GM12878 (cell line): Measurements from ENCODE around the gene MEGF6. TPM values are rescaled to one million over a fixed set of nuclear protein-coding genes. Genes with fewer than 3 reads are reported as not detected.

Experiments used
- ATAC-seq: fragments of 200-7000 bp; cut with Tn5 transposase; 3 replicates; pipeline ENCODE4 v1.9.1; 2020; ENCODE audit warnings: mild to moderate bottlenecking, moderate library complexity
- BruUV-seq: library from RNA; stranded (reverse); fragments of 400-500 nt; replicated peaks from 2 replicates; lab custom pipeline; 2021; lab: Mats Ljungman, UMichigan
- CTCF ChIA-PET: fragments of 300-600 bp; sonication (Branson Sonifier 250); formaldehyde crosslinking; extraction: SDS; loops from one replicate; lab custom pipeline; 2021; ENCODE audit warnings: inconsistent platforms; lab: Yijun Ruan, JAX
- POLR2A ChIA-PET: fragments of 350-600 bp; formaldehyde crosslinking; extraction: SDS; loops from one replicate; lab custom pipeline; 2021; ENCODE audit warnings: inconsistent platforms; lab: Charles Lee
- RAD21 ChIA-PET: fragments of 300-600 bp; sonication (Branson Sonifier 250); formaldehyde crosslinking; loops from one replicate; lab custom pipeline; 2023; ENCODE audit warnings: antibody characterized with exemption; ENCODE audit not compliant: unreplicated experiment; lab: Charles Lee
- SMC1A ChIA-PET: fragments of 300-600 bp; sonication (Branson Sonifier 250); formaldehyde crosslinking; loops from one replicate; lab custom pipeline; 2023; ENCODE audit not compliant: unreplicated experiment, uncharacterized antibody; lab: Charles Lee
- DNase-seq: peaks from one replicate; pipeline ENCODE4 v3.0.0-alpha.2; 2011; ENCODE audit warnings: low read depth, low spot score
- FAIRE-seq: peaks from 3 replicates; lab custom pipeline; 2011; peaks lifted over from hg19 to GRCh38; lab: Jason Lieb, UNC
- H2AFZ ChIP-seq: 2 replicates; pipeline ENCODE4 v1.6.0; 2011; ENCODE audit warnings: low read depth, low read length, control low read depth; ENCODE audit not compliant: control insufficient read depth
- H3K27ac ChIP-seq: 2 replicates; pipeline ENCODE4 v1.5.1; 2011; ENCODE audit warnings: control low read depth; ENCODE audit not compliant: control insufficient read depth, insufficient read depth
- H3K27me3 ChIP-seq, 2 experiments: replicated peaks in 1 of 2; 2 replicates each; pipeline versions ENCODE4 v1.6.0 to v1.6.1; 2011; ENCODE audit warnings: low read length in 1 of 2; ENCODE audit not compliant: control insufficient read depth in 2 of 2, insufficient read depth in 2 of 2
- H3K36me3 ChIP-seq, 2 experiments: 2 replicates each; pipeline ENCODE4 v1.5.1; 2011; ENCODE audit warnings: low read length in 1 of 2; ENCODE audit not compliant: control insufficient read depth in 2 of 2, insufficient read depth in 2 of 2
- H3K4me1 ChIP-seq: 2 replicates; pipeline ENCODE4 v1.6.1; 2011; ENCODE audit warnings: mild to moderate bottlenecking, low read length, moderate library complexity, mixed read lengths; ENCODE audit not compliant: control insufficient read depth, insufficient read depth
- H3K4me2 ChIP-seq: 2 replicates; pipeline ENCODE4 v1.6.0; 2011; ENCODE audit warnings: control low read depth; ENCODE audit not compliant: control insufficient read depth, insufficient read depth
- H3K4me3 ChIP-seq: fragments of 200-600 bp; sonication (generic); 2 replicates; pipeline ENCODE4 v1.5.1; 2016
- H3K79me2 ChIP-seq: 2 replicates; pipeline ENCODE4 v1.6.0; 2011; ENCODE audit warnings: low read length; ENCODE audit not compliant: control insufficient read depth, insufficient read depth
- H3K9ac ChIP-seq: 2 replicates; pipeline ENCODE4 v1.8.0; 2011; ENCODE audit warnings: low read length, control low read depth, mixed read lengths; ENCODE audit not compliant: control insufficient read depth, insufficient read depth
- H3K9me3 ChIP-seq: replicated peaks from 3 replicates; pipeline ENCODE4 v1.5.1; 2011; ENCODE audit warnings: mild to moderate bottlenecking, low read length; ENCODE audit not compliant: control insufficient read depth, insufficient read depth
- H4K20me1 ChIP-seq: 2 replicates; pipeline ENCODE4 v1.6.0; 2011; ENCODE audit not compliant: control insufficient read depth, insufficient read depth
- E2F4 ChIP-seq: IDR thresholded peaks from 2 replicates; pipeline ENCODE4 v1.6.1; 2012; ENCODE audit warnings: low read depth, low read length, improper control_type of control experiment
- FOS ChIP-seq: IDR thresholded peaks from 3 replicates; pipeline ENCODE4 v1.6.1; 2011; ENCODE audit warnings: borderline replicate concordance; ENCODE audit not compliant: insufficient read length; ENCODE audit errors: extremely low read depth
- GATAD2B ChIP-seq: fragments of 450-650 bp; conservative IDR thresholded peaks from 2 replicates; pipeline ENCODE4 v1.6.1; 2017; ENCODE audit warnings: low read depth, mild to moderate bottlenecking, moderate library complexity
- KAT2A ChIP-seq: conservative IDR thresholded peaks from 2 replicates; pipeline ENCODE4 v1.6.1; 2011; ENCODE audit warnings: low read depth, low read length; ENCODE audit not compliant: control insufficient read depth
- KDM1A ChIP-seq: fragments of 200-600 bp; sonication (generic); IDR thresholded peaks from 2 replicates; pipeline ENCODE4 v1.6.1; 2016; ENCODE audit warnings: borderline replicate concordance
- MAX ChIP-seq: IDR thresholded peaks from 2 replicates; pipeline ENCODE4 v1.6.1; 2012; ENCODE audit warnings: low read depth, low read length, improper control_type of control experiment
- NRF1 ChIP-seq: conservative IDR thresholded peaks from 2 replicates; pipeline ENCODE4 v1.6.1; 2011; ENCODE audit warnings: mild to moderate bottlenecking, low read depth, low read length, improper control_type of control experiment
- RUNX3 ChIP-seq: IDR thresholded peaks from 2 replicates; pipeline ENCODE4 v1.6.1; 2012; ENCODE audit warnings: low read length, inconsistent platforms
- STAT1 ChIP-seq: fragments of 450-650 bp; conservative IDR thresholded peaks from 2 replicates; pipeline ENCODE4 v1.6.1; 2014; ENCODE audit warnings: antibody characterized with exemption, mild to moderate bottlenecking
- TBL1XR1 ChIP-seq: IDR thresholded peaks from 2 replicates; pipeline ENCODE4 v1.6.1; 2012; ENCODE audit warnings: low read depth, low read length, improper control_type of control experiment
- WRNIP1 ChIP-seq: IDR thresholded peaks from 2 replicates; pipeline ENCODE4 v1.6.1; 2011; ENCODE audit warnings: low read depth, low read length, improper control_type of control experiment, borderline replicate concordance
- YBX1 ChIP-seq: fragments of 450-650 bp; IDR thresholded peaks from 2 replicates; pipeline ENCODE4 v1.6.1; 2016; ENCODE audit warnings: antibody characterized with exemption
- ZNF274 ChIP-seq: IDR thresholded peaks from one replicate; pipeline ENCODE4 v1.8.0; 2011; ENCODE audit not compliant: insufficient read length, insufficient read depth
- ZNF384 ChIP-seq: IDR thresholded peaks from 2 replicates; pipeline ENCODE4 v1.6.1; 2012; ENCODE audit warnings: low read depth, mild to moderate bottlenecking, low read length, improper control_type of control experiment, borderline replicate concordance
- ZNF687 ChIP-seq: fragments of 450-650 bp; IDR thresholded peaks from 2 replicates; pipeline ENCODE4 v1.6.1; 2017; ENCODE audit warnings: mild to moderate bottlenecking, moderate library complexity
- WGBS: methylation state at CpG from one replicate; pipeline ENCODE4 v1.1.6; 2016; ENCODE audit warnings: low lambda C conversion rate; ENCODE audit not compliant: insufficient replicate concordance, insufficient coverage; ENCODE audit errors: missing lambda C conversion rate; 5-methylcytosine and 5-hydroxymethylcytosine counted together
- in situ Hi-C: fragments of 300-500 bp; cut with MboI; formaldehyde crosslinking; loops from 9 replicates; pipeline ENCODE4 v1.14.3; 2018; ENCODE audit warnings: mixed read lengths
- intact Hi-C: fragments of 100-400 bp; cut with micrococcal nuclease; formaldehyde crosslinking; loops from one replicate; pipeline ENCODE4 v1.14.2; 2022; ENCODE audit not compliant: unreplicated experiment
- polyA plus RNA-seq, 11 experiments: library from polyadenylated mRNA; depleted of rRNA in 4 of 11; unstranded in 6 of 11; stranded (reverse) in 5 of 11; fragments of >200 nt; fragmentation: Nextera tagmentation in 4 of 11; fragmentation: Illumina TruSeq in 1 of 11; extraction: Ambion mirVana in 4 of 11; extraction: Trizol in 1 of 11; gene quantifications; 1 replicate in 1 of 11; 2 replicates in 10 of 11; pipeline versions ENCODE4 v1.2.1 to v1.2.3, GENCODE V29; 2011 to 2016; ENCODE audit warnings: inconsistent platforms in 2 of 11, missing spikeins in 2 of 11, low read depth in 1 of 11
- total RNA-seq, 4 experiments: library from RNA; depleted of rRNA in 3 of 4; stranded (reverse); fragments of >200 nt in 3 of 4; fragmentation: Illumina TruSeq in 1 of 4; extraction: Trizol in 1 of 4; gene quantifications; 2 replicates each; pipeline versions ENCODE4 v1.2.1 to v1.2.3, GENCODE V29; 2013 to 2021
- TF ChIP-seq, protein P1 (sequence below): fragments of 450-650 bp; IDR thresholded peaks from 2 replicates; pipeline ENCODE4 v1.6.1; 2016; ENCODE audit warnings: mild to moderate bottlenecking, moderate library complexity, borderline replicate concordance

The MEGF6 gene
- total and polyA plus RNA-seq, 10 of the 15 experiments (the other 5 are each of a cell fraction or from before 2014, with no cell fraction given) = 0.03 to 0.41 TPM; not detected in 8

DNA sequence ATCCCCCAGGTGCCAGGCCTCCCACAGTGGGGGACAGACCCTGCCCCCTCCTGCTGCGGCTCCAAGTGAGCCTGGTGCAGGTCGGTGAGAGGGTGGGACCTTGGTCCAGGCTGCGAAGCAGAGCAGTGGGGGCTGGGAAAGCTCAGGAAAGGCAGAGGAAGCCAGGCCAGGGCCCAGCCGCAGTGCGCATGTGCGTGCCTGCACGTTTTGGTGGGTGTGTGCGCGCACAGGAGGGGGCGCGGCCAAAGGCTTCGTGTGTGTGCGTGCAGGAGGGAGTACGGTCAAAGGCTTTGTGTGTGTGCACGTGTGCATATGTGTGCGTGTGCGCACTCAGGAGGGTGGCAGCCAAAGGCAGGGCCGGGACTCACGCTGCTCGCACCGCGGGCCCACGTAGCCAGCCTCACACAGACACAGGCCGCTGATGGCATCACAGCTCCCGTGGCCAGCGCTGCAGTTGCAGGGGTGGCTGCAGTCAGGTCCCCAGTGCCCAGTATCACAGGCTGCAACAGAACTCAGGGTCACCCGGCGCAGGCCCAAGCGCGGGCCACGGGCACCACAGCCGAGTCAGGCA is 111.0 kb downstream of the MEGF6 start:
- DNase-seq = no peak
- H3K79me2 ChIP-seq = no peaks in the 10 kb centered on the region
- H3K4me1 ChIP-seq = no peaks in the 10 kb centered on the region
- no peak overlapping the region for H3K9ac ChIP-seq
- no peak overlapping the region for H2AFZ ChIP-seq
- no peaks in the 10 kb centered on the region for H3K36me3 ChIP-seq
- 68% methylated on average over 32 of the region's 32 CpGs for WGBS
- intact Hi-C loops (no loop called here), in situ Hi-C loops (no loop called here)
- POLR2A ChIA-PET = no interaction called here
- ATAC-seq = no peak
- SMC1A ChIA-PET = no interaction called here
- no peaks in the 10 kb centered on the region for H3K27me3 ChIP-seq
- no peak overlapping the region for H3K27ac ChIP-seq
- no TSS peak for BruUV-seq
- H3K4me3 ChIP-seq = no peak overlapping the region
- H4K20me1 ChIP-seq = no peaks in the 10 kb centered on the region
- CTCF ChIA-PET = no interaction called here
- RAD21 ChIA-PET = no interaction called here
- no peak for FAIRE-seq
- H3K4me2 ChIP-seq = no peak overlapping the region
- H3K9me3 ChIP-seq = no peaks in the 10 kb centered on the region
- TF ChIP-seq YBX1 (no peak), E2F4 (no peak), KDM1A (no peak), NRF1 (no peak), ZNF384 (no peak), KAT2A (no peak), MAX (no peak), ZNF687 (no peak), WRNIP1 (no peak), TBL1XR1 (no peak), FOS (no peak), ZNF274 (no peak), RUNX3 (no peak), STAT1 (no peak), GATAD2B (no peak)
- TF ChIP-seq, protein P1, sequence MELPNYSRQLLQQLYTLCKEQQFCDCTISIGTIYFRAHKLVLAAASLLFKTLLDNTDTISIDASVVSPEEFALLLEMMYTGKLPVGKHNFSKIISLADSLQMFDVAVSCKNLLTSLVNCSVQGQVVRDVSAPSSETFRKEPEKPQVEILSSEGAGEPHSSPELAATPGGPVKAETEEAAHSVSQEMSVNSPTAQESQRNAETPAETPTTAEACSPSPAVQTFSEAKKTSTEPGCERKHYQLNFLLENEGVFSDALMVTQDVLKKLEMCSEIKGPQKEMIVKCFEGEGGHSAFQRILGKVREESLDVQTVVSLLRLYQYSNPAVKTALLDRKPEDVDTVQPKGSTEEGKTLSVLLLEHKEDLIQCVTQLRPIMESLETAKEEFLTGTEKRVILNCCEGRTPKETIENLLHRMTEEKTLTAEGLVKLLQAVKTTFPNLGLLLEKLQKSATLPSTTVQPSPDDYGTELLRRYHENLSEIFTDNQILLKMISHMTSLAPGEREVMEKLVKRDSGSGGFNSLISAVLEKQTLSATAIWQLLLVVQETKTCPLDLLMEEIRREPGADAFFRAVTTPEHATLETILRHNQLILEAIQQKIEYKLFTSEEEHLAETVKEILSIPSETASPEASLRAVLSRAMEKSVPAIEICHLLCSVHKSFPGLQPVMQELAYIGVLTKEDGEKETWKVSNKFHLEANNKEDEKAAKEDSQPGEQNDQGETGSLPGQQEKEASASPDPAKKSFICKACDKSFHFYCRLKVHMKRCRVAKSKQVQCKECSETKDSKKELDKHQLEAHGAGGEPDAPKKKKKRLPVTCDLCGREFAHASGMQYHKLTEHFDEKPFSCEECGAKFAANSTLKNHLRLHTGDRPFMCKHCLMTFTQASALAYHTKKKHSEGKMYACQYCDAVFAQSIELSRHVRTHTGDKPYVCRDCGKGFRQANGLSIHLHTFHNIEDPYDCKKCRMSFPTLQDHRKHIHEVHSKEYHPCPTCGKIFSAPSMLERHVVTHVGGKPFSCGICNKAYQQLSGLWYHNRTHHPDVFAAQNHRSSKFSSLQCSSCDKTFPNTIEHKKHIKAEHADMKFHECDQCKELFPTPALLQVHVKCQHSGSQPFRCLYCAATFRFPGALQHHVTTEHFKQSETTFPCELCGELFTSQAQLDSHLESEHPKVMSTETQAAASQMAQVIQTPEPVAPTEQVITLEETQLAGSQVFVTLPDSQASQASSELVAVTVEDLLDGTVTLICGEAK = no peak
